Kidney capillary endothelial cell (primary cell): ENCODE results near the gene CRYZL1.
"Not testable (repeated sequence)": the region's sequence is repeated elsewhere in the genome, so short reads cannot be mapped to it uniquely, and the experiment has no call there.

ENCODE experiments used
- DNase-seq: peaks from one replicate; pipeline ENCODE4 v3.0.0-alpha.2; 2018; ENCODE audit warnings: low spot score

Gene CRYZL1

DNA sequence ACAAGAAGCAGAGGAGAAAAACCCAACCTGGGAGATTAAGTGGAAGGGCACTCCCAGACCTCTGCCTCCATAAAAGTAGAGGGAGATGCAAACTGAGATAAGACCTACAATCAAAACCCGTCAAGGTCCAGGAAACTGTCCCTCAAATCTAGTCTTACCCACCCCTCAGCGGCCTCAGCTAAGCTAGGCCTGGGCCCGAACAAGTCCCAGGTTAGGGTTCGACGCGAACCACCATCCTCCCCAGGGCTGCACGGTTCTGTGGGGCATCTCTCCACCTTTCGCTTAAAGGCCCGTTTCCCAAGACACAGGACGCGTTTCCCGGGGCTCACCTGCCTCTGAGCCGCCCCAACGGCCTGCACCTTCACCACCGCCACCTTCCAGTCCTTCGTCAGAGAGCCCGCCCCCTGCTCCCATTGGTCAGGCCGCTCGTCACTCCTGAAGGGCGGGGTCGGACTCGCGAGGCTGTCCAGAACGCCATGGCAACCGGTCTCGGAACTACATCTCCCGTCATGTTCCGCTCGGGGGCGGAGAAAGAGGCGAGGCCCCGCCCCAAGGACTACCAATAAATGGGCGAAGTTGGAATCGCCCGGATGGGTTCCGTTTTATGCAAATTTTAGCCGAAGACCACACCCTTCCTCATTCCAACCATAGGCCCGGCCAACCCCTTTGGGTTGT, at the start of gene CRYZL1:
Gene CRYZL1 (minus strand): TSS at position 390 of the 675 bp plus-strand sequence. CDS start 10,190 bp downstream, outside the sequence.
- peak; percentile 100 for DNase-seq

DNA sequence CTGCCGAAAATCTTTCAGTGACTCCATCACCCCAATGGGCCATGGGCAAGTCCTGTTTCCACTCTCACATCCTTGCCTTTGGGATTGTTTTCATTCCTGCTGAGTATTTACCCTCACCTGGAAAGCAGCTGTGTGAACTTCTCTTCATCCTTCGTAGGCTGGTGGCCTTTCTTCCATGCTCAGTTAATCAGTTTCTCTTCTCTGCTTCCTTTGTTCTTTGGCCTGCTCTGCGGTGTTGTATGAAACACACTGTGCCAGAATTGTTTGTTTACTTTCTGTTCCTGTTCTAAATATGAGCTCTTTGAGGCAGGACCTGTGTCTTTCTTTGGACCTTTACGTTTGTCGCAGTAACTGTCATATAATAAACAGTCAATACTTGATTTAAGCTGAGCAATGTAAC, 49.3 kb upstream of the CRYZL1 start:
- no peak for DNase-seq

DNA sequence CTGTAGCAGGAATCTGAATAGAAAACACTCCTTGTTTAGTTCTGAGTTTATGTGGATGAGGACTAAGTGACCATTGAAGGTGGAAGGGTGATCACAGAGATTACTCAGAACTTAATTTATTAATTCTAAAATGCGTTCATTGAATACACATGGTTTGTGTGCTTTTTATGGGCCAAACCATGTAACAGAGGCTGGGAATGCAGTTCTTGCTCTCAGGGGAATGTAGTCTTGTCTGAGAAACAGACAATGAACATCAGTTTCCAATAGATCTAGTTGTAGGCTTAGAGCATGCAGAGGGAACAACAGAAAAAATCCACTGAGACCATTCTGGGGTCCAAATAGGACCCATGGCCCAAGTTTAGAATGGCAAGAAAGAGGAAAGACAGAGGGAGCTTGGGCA, 46.8 kb upstream of the CRYZL1 start:
- no peak for DNase-seq

- DNase-seq, result no peak
Observed at GRCh38 chr21:33687634-33688033, 46.1 kb upstream of the CRYZL1 start.

GRCh38 chr21:33686386-33686785, 44.8 kb upstream of the CRYZL1 start:
- DNase-seq, result no peak

GRCh38 chr21:33685613-33686197, 44.2 kb upstream of the CRYZL1 start:
- DNase-seq, result peak; percentile 67

- DNase-seq, result peak; percentile 19
Observed at GRCh38 chr21:33684923-33685560, 43.5 kb upstream of the CRYZL1 start.

DNA sequence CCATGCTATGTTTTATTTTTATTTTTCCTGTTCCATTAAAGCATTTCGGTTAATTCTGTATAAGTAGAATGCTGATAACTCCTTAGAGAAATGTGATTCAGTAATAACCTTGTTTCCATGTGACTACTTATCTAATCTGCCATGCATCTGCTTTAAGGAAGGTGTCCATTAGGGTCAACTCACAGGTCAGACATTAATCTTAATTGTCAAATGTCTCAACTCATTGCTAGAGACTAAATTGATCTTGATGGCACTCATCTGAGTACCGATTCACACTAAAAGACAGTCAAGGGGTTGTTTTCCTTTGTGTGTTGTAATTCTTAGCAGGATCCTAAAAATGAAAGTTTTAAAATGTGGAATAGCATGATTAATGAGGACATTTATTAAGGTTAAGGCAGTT, 42.5 kb upstream of the CRYZL1 start:
- no peak for DNase-seq

DNA sequence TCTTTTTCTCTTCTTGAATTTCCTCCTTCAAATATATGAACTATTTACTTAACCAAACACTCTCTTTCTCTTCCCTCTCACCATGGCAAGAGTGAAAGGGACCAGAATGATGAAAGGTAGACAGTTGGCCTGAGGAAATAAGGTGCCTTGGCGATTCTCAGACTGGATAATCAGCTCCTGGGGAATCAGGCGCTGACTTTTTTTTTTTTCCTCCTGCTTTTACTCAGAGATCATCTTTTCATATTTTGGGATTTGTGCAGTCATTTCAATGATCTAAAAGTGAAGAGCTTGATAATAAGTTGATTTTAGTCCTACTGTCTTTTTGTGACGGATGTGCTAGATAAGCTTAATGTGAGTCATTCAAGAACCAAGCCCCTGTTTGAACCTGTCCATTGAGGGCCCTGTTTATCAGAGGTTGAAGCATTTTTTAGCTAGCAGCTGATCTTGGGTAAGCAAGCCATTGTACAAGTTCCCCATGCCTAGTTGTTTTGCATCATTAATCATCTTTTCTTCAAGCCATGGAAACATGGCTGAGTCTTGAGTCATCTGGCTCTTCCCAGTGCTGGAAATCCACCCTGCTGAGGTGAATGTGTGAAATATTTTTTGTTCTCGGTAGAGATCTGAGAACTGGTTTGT, 41.6 kb upstream of the CRYZL1 start:
- peak; percentile 85 for DNase-seq

DNA sequence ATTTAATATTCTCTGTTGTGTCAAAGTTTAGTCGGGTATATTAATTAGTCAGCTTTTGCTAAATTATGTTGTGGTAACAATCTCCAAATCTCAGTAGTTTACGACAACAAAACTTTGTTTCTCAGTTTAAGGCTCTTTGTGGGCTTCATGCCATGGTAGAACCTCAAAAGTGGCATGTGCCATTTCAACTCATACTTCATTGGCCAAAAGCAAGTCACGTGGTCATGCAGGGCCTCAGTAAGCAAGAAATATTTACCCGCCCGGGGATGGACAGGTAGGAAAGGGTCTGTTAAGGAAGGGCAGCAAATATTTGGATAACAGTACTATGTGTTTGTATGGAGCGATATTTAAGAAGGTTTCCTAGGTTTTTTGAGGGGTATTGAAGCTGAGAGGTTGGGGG, 39.3 kb upstream of the CRYZL1 start:
- DNase-seq, result no peak

- no peak for DNase-seq
Observed at GRCh38 chr21:33677450-33677849, 35.9 kb upstream of the CRYZL1 start.

GRCh38 chr21:33676666-33677065, 35.1 kb upstream of the CRYZL1 start:
- not testable (repeated sequence) for DNase-seq

GRCh38 chr21:33674226-33674625, 32.7 kb upstream of the CRYZL1 start:
- DNase-seq, result no peak

- no peak for DNase-seq
Observed at GRCh38 chr21:33673473-33673872, 31.9 kb upstream of the CRYZL1 start.

- no peak for DNase-seq
Observed at GRCh38 chr21:33670076-33670978, 28.8 kb upstream of the CRYZL1 start.

DNA sequence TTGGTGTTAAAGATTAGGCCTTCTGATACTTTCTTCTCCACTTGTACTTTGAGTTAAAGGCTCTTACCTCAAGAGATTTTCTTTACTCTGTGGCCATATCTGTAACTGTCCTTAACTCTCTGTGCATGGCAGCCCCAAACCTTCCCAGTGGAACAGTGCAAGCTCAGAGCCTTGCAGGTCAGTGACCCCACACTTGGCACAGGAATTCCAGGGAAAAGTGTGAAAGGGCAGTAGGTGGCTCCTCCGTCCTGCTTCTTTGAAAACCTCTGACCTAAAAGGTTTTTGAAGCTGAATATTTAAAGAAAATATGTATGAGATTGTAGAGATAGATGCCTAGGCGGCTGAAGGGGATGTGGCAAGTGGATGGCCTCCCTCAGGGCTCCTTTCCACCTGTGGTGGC, 27.1 kb upstream of the CRYZL1 start:
- DNase-seq, result no peak

DNA sequence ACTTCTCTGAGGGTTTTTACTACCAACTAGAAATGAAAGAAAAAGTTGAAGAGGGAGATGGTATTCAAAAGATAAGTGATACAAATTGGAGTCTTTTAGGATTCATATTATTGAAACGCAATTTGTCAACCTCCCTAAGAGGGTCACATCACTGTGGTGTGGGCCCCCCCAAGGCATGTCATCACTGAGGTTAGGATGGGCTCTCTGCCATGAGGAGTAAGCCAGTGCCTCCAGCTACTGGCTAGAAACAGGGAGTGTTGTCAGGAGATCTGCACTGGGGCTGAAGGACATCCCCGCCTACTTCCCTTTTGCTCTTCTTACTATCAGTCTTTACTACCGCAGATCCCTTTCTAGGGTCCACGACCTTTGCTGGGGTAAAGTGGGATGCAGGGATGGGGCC, 26.6 kb upstream of the CRYZL1 start:
- DNase-seq, result no peak

- no peak for DNase-seq
Observed at GRCh38 chr21:33667636-33668035, 26.1 kb upstream of the CRYZL1 start.

DNA sequence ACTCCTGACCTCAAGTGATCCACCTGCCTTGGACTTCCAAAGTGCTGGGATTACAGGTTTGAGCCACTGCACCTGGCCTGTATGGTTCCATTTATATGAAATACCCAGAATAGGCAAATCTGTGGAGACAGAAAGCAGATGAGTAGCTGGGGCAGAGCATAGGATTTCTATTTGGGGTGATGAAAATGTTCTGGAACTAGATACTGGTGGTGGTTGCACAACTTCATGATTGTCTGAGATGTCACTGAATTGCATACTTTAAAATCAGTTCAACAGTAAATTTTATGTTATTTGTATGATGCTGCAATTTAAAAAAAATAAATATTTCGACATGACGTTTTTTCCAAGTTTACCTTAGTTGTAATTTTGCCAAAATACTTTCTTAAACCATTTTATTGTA, 24.6 kb upstream of the CRYZL1 start:
- no peak for DNase-seq

DNA sequence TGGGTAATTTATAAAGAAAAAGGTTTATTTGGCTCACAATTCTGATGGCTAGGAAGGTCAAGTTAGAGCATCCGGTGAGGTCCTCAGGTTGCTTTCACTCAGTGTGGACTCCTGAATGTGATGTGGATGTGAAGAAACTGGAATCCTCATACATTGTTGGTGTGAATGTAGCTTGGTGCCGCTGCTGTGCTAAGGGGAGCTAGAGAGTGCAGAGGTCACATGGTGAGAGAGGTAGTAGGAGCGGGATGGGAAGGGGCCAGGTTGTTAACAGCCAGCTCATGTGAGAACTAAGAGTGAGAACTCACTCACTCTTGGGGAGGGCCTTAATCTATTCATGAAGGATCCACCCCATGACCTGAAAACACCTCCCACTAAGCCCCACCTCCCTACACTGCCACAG, 22.6 kb upstream of the CRYZL1 start:
- no peak for DNase-seq

- DNase-seq, result no peak
Observed at GRCh38 chr21:33663241-33663640, 21.7 kb upstream of the CRYZL1 start.

DNA sequence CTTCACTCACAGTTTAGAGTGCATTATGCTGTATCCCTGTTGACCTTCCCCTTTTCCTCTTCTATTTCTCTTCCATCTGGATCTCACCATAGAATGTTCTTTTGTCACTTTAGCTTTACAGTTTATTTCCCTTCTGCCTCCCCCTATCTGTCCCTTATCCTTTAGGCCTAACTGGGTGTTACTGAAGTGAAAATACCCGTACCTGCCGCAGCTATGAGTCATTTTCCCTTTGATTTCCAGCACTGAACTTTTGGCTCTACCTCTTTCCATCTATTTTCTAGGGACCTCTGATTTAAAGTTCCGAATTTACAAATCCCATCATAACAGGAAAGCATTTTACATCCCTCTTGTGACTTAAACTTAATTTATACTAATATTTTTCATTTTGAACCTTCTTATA, 20.5 kb upstream of the CRYZL1 start:
- DNase-seq, result no peak
